ENCODE data around the gene NBPF1. TPM values are rescaled to one million over a fixed set of nuclear protein-coding genes. Genes with fewer than 3 reads are reported as not detected.
"Not testable (repeated sequence)": the region's sequence is repeated elsewhere in the genome, so short reads cannot be mapped to it uniquely, and the experiment has no call there.

NBPF1 gene
- total RNA-seq, 1 donor = 63.1 TPM

- DNase-seq (ENCODE audit: low read depth) = no peak
- TF ChIP-seq, protein P1, sequence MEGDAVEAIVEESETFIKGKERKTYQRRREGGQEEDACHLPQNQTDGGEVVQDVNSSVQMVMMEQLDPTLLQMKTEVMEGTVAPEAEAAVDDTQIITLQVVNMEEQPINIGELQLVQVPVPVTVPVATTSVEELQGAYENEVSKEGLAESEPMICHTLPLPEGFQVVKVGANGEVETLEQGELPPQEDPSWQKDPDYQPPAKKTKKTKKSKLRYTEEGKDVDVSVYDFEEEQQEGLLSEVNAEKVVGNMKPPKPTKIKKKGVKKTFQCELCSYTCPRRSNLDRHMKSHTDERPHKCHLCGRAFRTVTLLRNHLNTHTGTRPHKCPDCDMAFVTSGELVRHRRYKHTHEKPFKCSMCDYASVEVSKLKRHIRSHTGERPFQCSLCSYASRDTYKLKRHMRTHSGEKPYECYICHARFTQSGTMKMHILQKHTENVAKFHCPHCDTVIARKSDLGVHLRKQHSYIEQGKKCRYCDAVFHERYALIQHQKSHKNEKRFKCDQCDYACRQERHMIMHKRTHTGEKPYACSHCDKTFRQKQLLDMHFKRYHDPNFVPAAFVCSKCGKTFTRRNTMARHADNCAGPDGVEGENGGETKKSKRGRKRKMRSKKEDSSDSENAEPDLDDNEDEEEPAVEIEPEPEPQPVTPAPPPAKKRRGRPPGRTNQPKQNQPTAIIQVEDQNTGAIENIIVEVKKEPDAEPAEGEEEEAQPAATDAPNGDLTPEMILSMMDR (IDR thresholded peaks at IDR 0.05; ENCODE audit: insufficient read depth, low read length) = no peak
- H3K4me3 ChIP-seq (ENCODE audit: low read depth, low read length) = no peak overlapping the region
Measured at GRCh38 chr1:16607433-16607851, 5.9 kb downstream of the NBPF1 start.

DNA sequence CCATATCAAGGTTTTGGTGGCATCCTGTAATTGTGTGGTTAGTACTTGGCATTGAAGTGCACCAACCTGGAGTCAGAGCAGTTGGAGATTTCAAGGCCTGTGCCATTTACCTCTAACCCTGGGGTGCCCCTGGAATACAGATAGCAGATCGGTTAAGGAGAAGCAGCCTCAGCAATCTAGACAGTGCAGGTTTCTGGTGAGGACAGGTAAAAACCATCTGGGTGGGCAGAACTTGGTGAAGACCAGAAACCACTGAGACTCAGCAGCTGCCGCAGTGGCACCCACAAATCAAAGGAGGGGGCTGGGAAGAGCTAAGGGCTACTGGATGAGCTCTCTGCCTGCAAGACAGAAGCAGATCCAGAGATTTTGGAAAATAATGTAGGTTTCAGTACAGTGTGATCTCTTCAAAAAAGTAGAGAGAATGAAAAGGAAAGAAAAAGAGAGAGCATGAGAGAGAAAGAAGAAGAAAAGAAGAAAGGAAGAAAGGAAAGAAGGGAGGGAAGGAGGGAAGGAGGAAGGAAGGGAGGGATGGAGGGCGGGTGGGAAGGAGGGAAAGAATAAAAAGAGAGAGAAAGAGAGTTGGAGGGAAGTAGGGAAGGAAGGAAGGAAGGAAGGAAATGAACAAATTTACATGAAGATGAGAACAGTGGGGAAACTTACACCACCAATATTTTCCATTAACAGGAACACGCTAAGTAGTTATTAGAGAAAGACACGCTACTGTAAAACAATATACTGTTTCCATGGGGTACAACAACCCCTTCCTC, 6.5 kb downstream of the NBPF1 start:
- not testable (repeated sequence) for DNase-seq (ENCODE audit: low read depth); H3K4me3 ChIP-seq (ENCODE audit: low read depth, low read length)

DNA sequence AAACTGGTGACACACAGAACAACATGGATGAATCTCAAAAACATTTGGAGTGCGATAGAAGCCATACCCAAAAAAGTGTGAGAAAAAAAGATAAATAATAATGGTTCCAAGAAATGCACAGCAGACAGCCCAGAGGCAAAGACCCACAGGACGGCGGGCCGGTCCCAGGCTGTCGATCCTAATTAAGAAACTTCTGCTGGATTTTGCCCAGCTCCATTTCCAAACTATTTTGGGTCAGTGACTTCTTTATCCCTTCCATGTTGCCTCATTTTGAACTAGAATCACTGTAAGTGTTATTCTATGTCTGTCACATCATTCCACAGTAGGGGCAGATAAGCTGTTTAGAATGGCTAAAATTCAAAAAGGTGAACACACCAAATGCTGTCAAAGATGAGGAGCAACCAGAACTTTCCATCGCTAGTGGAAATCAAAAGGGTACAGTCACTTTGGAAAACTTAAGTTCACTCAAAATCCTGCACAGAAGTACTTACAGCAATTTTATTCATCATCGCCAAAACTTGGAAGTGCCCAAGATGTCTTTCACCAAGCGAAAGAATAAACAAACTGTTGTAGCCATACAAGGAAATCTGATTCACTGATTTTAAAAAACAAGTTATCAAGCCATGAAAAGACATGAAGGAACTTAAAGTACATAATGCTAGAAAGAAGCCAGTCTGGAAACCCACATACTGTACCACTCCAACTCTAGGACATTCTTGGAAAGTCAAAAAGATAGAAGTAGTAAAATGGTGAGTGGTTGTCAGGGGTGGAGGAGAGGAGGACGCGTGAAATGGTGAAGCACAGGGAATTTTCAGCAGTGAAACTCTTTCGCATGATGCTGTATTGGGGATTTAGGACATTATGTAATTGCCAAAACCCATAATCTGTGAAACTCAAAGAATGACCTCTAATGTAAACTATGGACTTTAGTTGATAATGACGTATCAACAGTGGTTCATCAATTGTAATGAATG, 7.5 kb downstream of the NBPF1 start:
- TF ChIP-seq, protein P1 (IDR thresholded peaks at IDR 0.05; ENCODE audit: insufficient read depth, low read length) = no peak
- peak; percentile 49 for DNase-seq (ENCODE audit: low read depth)
- H3K4me3 ChIP-seq (ENCODE audit: low read depth, low read length) = no peak overlapping the region

GRCh38 chr1:16605213-16605525, 8.2 kb downstream of the NBPF1 start:
- no peak overlapping the region for H3K4me3 ChIP-seq (ENCODE audit: low read depth, low read length)
- TF ChIP-seq, protein P1 (IDR thresholded peaks at IDR 0.05; ENCODE audit: insufficient read depth, low read length) = no peak
- peak; percentile 44 for DNase-seq (ENCODE audit: low read depth)

- DNase-seq (ENCODE audit: low read depth); H3K4me3 ChIP-seq (ENCODE audit: low read depth, low read length): not testable (repeated sequence)
Measured at GRCh38 chr1:16604514-16605212, 8.7 kb downstream of the NBPF1 start.

DNA sequence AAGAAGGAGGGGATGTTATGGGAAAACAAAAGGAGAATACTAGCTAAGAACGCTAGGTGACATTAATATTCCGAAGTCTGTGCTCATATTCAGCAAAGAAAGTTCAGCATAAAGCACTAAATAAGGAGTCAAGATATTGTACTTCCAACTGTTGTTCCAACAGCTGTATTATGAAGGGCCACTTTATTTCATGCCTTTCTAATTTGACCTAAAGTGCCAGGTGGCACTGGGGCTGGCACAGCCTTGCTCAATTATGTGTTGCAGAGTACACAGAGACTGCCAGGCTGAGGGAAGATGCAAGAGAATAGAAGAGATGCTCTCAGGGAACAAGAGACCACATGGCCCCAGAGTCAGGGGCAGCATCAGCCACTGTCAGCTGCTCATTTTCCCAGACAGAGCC, 9.7 kb downstream of the NBPF1 start:
- not testable (repeated sequence) for H3K4me3 ChIP-seq (ENCODE audit: low read depth, low read length); DNase-seq (ENCODE audit: low read depth)

DNA sequence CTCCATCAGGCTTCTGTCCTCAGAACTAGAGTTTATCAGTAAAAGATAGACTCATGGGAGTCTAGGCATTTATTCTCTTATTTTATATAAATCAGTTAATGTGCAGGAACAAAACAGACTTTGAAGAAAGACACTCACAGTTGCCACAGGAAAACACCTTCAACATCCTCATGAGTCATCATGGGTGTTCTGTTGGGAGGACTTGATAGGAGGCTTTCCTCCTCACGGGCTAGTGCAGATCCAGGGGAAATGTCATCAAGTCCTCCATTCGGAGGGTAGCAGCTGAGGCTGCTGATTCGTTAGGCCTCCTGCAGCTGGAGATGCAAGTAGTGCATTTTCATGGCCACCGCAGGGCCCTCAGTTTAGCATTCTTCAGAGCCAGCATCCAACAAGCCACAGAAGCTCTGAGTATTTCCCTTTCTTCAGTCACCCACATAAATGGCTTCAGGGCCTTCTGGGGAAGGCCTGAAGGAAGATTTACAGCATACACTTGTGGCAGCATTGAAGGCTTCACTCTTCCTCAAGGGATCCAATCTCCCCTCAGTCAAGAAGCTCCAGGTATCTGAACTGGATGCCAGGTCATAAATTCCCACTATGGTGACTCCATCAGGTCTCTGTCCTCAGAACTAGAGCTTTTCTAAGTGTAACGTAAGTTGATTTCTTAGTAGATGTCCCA, 10.9 kb downstream of the NBPF1 start:
- H3K4me3 ChIP-seq (ENCODE audit: low read depth, low read length); DNase-seq (ENCODE audit: low read depth): not testable (repeated sequence)

- H3K4me3 ChIP-seq (ENCODE audit: low read depth, low read length); DNase-seq (ENCODE audit: low read depth): not testable (repeated sequence)
Measured at GRCh38 chr1:16600855-16601786, 12.2 kb downstream of the NBPF1 start.

DNA sequence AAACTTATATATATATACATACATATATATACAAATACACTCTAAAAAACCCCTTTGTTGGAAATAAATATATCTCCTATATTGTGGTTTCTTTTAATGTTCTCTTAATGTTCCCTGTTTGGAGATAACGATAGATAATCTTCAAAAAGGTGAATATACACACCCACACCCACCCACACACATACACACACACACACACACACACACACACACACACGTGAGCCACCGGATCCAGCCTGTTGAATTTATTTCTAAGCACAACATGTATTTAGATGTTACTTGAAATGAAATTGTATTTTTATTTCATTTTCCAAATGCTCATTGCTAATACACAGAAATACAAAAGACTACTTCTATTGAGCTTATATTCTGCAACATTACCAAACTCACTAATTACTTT, 14.0 kb downstream of the NBPF1 start:
- H3K4me3 ChIP-seq (ENCODE audit: low read depth, low read length); DNase-seq (ENCODE audit: low read depth): not testable (repeated sequence)

DNA sequence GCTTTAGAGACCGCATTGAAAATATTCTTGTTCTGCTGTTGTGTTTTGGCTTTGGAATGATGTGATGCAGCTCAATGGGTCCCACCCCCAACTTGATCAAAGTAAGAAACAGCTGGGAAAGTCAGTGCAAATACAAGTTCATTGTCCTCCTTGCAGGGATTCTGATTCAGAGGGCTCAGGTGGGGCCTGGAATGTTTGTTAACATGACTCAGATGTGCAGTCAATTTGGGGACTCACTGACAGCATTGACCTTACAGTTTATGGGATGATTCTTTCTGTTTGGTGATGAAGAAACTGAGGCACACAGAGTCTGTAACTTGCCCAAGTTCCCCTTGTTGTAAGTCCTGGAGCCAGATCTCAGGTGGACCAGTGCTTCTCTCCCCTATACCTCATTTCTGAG, 18.1 kb downstream of the NBPF1 start:
- H3K4me3 ChIP-seq (ENCODE audit: low read depth, low read length); DNase-seq (ENCODE audit: low read depth): not testable (repeated sequence)

GRCh38 chr1:16591845-16592244, 21.5 kb downstream of the NBPF1 start:
- H3K4me3 ChIP-seq (ENCODE audit: low read depth, low read length); DNase-seq (ENCODE audit: low read depth): not testable (repeated sequence)

DNA sequence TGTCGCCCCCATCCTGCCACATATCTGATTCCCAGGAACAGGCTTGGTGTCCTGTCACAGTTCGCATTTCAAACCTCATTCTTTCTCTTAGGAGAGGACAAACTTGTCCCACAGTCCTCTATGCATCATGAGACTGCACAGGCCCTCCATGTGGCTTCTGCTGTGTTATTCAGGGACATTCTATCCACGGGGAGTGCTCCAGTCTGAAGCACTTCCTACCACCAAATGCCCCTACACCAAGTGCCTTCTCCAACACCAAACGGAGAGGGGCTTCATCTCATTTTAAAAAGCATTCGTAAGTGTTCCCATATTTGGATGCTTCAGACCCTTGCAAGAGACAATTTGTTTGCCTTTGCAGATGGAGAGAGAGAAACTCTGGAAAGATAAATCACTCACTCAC, 25.3 kb downstream of the NBPF1 start:
- H3K4me3 ChIP-seq (ENCODE audit: low read depth, low read length); DNase-seq (ENCODE audit: low read depth): not testable (repeated sequence)

GRCh38 chr1:16587639-16588038, 25.7 kb downstream of the NBPF1 start:
- H3K4me3 ChIP-seq (ENCODE audit: low read depth, low read length); DNase-seq (ENCODE audit: low read depth): not testable (repeated sequence)

Measured in fibroblast of the aortic adventitia (primary cell).